Activated T-cell treated with anti-CD3 and anti-CD28 coated beads, Interleukin-2, amount 50 U/mL, for 4 hours (primary cell): Measurements from ENCODE around the gene NAIF1. TPM values are rescaled to one million over a fixed set of nuclear protein-coding genes. Genes with fewer than 3 reads are reported as not detected.

ENCODE experiments used
- ATAC-seq, 2 donors: fragments of 200-7000 bp; cut with Tn5 transposase; one replicate each; pipeline ENCODE4 v1.10.0; 2021
- DNase-seq: peaks from one replicate; pipeline ENCODE4 v3.0.0-alpha.2; 2020
- H3K27me3 Mint-ChIP-seq: one replicate; pipeline ENCODE4 v1.8.0; 2021; ENCODE audit warnings: low read depth, mixed read lengths
- H3K36me3 Mint-ChIP-seq: one replicate; pipeline ENCODE4 v1.8.0; 2022; ENCODE audit warnings: mixed read lengths; ENCODE audit not compliant: insufficient read depth
- H3K4me1 Mint-ChIP-seq: one replicate; pipeline ENCODE4 v1.8.0; 2021; ENCODE audit warnings: low read depth, mixed read lengths
- H3K4me3 Mint-ChIP-seq: one replicate; pipeline ENCODE4 v1.8.0; 2021; ENCODE audit warnings: mild to moderate bottlenecking, moderate library complexity, mixed read lengths
- H3K9me3 Mint-ChIP-seq: one replicate; pipeline ENCODE4 v1.8.0; 2021; ENCODE audit warnings: mixed read lengths
- total RNA-seq, 3 donors: library from RNA; stranded (reverse); gene quantifications; one replicate each; pipeline ENCODE4 v1.2.1, GENCODE V29; 2021

Gene NAIF1
- total RNA-seq, 3 donors from 2014 or later, result 9.5 to 11.2 (median 9.7) TPM

GRCh38 chr9:128062846-128063831 is 4.0 kb downstream of the NAIF1 start:
- ATAC-seq, result no peak
- H3K4me1 Mint-ChIP-seq, result peaks cover 49% of the 10 kb centered on the region
- H3K36me3 Mint-ChIP-seq, result peaks cover 2% of the 10 kb centered on the region
- no peaks in the 10 kb centered on the region for H3K27me3 Mint-ChIP-seq
- no peak overlapping the region for H3K4me3 Mint-ChIP-seq
- H3K9me3 Mint-ChIP-seq, result no peaks in the 10 kb centered on the region
- no peak for DNase-seq

- Mint-ChIP-seq H3K4me1 (peaks cover 49% of the 10 kb centered on the region), H3K27me3 (no peaks in the 10 kb centered on the region), H3K9me3 (no peaks in the 10 kb centered on the region), H3K36me3 (peaks cover 2% of the 10 kb centered on the region), H3K4me3 (no peak overlapping the region)
- ATAC-seq, result no peak
- no peak for DNase-seq
These were observed 4.8 kb downstream of the NAIF1 start for GRCh38 chr9:128062279-128062678.

- DNase-seq (no peak), ATAC-seq (peak; percentile 35 to 45)
- Mint-ChIP-seq H3K4me1 (peaks cover 48% of the 10 kb centered on the region), H3K36me3 (peaks cover 2% of the 10 kb centered on the region), H3K4me3 (peak overlapping the region; percentile 64), H3K9me3 (no peaks in the 10 kb centered on the region), H3K27me3 (no peaks in the 10 kb centered on the region)
These were observed 5.7 kb downstream of the NAIF1 start for GRCh38 chr9:128061275-128061960.

- ATAC-seq (no peak), DNase-seq (no peak)
- H3K27me3 Mint-ChIP-seq, result no peaks in the 10 kb centered on the region
- peaks cover 32% of the 10 kb centered on the region for H3K4me1 Mint-ChIP-seq
- H3K4me3 Mint-ChIP-seq, result no peak overlapping the region
- peaks cover 2% of the 10 kb centered on the region for H3K36me3 Mint-ChIP-seq
- H3K9me3 Mint-ChIP-seq, result no peaks in the 10 kb centered on the region
These were observed 7.6 kb downstream of the NAIF1 start for GRCh38 chr9:128059365-128059983.

- Mint-ChIP-seq H3K9me3 (no peaks in the 10 kb centered on the region), H3K4me3 (no peak overlapping the region), H3K4me1 (peaks cover 20% of the 10 kb centered on the region), H3K36me3 (peaks cover 2% of the 10 kb centered on the region), H3K27me3 (no peaks in the 10 kb centered on the region)
- no peak for DNase-seq
- no peak for ATAC-seq
These were observed 9.3 kb downstream of the NAIF1 start for GRCh38 chr9:128057724-128058409.

- H3K4me1 Mint-ChIP-seq, result peaks cover 13% of the 10 kb centered on the region
- H3K36me3 Mint-ChIP-seq, result no peaks in the 10 kb centered on the region
- DNase-seq, result no peak
- H3K9me3 Mint-ChIP-seq, result no peaks in the 10 kb centered on the region
- H3K4me3 Mint-ChIP-seq, result no peak overlapping the region
- ATAC-seq, result no peak
- H3K27me3 Mint-ChIP-seq, result no peaks in the 10 kb centered on the region
These were observed 10.0 kb downstream of the NAIF1 start for GRCh38 chr9:128056887-128057723.

GRCh38 chr9:128056086-128056485 is 11.0 kb downstream of the NAIF1 start:
- Mint-ChIP-seq H3K36me3 (no peaks in the 10 kb centered on the region), H3K9me3 (no peaks in the 10 kb centered on the region), H3K27me3 (no peaks in the 10 kb centered on the region), H3K4me3 (no peak overlapping the region), H3K4me1 (peaks cover 3% of the 10 kb centered on the region)
- ATAC-seq (no peak), DNase-seq (no peak)

GRCh38 chr9:128055344-128056040 is 11.6 kb downstream of the NAIF1 start:
- Mint-ChIP-seq H3K36me3 (no peaks in the 10 kb centered on the region), H3K4me1 (no peaks in the 10 kb centered on the region), H3K9me3 (no peaks in the 10 kb centered on the region), H3K4me3 (no peak overlapping the region), H3K27me3 (no peaks in the 10 kb centered on the region)
- DNase-seq (no peak), ATAC-seq (no peak)

GRCh38 chr9:128054087-128054486 is 13.0 kb downstream of the NAIF1 start:
- Mint-ChIP-seq H3K4me3 (no peak overlapping the region), H3K4me1 (no peaks in the 10 kb centered on the region), H3K27me3 (no peaks in the 10 kb centered on the region), H3K36me3 (no peaks in the 10 kb centered on the region), H3K9me3 (no peaks in the 10 kb centered on the region)
- DNase-seq (no peak), ATAC-seq (no peak)

- H3K9me3 Mint-ChIP-seq, result no peaks in the 10 kb centered on the region
- no peaks in the 10 kb centered on the region for H3K27me3 Mint-ChIP-seq
- ATAC-seq (no peak), DNase-seq (no peak)
- H3K36me3 Mint-ChIP-seq, result no peaks in the 10 kb centered on the region
- no peaks in the 10 kb centered on the region for H3K4me1 Mint-ChIP-seq
- H3K4me3 Mint-ChIP-seq, result no peak overlapping the region
These were observed 13.6 kb downstream of the NAIF1 start for GRCh38 chr9:128053560-128053959.

- H3K36me3 Mint-ChIP-seq, result no peaks in the 10 kb centered on the region
- H3K9me3 Mint-ChIP-seq, result no peaks in the 10 kb centered on the region
- H3K4me3 Mint-ChIP-seq, result no peak overlapping the region
- no peaks in the 10 kb centered on the region for H3K27me3 Mint-ChIP-seq
- ATAC-seq (no peak), DNase-seq (no peak)
- H3K4me1 Mint-ChIP-seq, result no peaks in the 10 kb centered on the region
These were observed 15.0 kb downstream of the NAIF1 start for GRCh38 chr9:128051932-128052709.

- ATAC-seq (no peak), DNase-seq (no peak)
- Mint-ChIP-seq H3K27me3 (no peaks in the 10 kb centered on the region), H3K9me3 (no peaks in the 10 kb centered on the region), H3K36me3 (no peaks in the 10 kb centered on the region), H3K4me1 (no peaks in the 10 kb centered on the region), H3K4me3 (no peak overlapping the region)
These were observed 17.3 kb downstream of the NAIF1 start for GRCh38 chr9:128049843-128050242.
